Liver (tissue), 9 donors: Measurements from ENCODE around the gene ENTPD8. TPM values are rescaled to one million over a fixed set of nuclear protein-coding genes. Genes with fewer than 3 reads are reported as not detected.

Experiments
- DNase-seq: peaks from one replicate; pipeline ENCODE4 v3.0.0-alpha.2; 2017; ENCODE audit warnings: low spot score
- H3K27ac ChIP-seq, 2 donors: one replicate each; pipeline ENCODE4 v1.7.0; 2013; ENCODE audit warnings: inconsistent platforms in 2 of 2, low read length in 2 of 2, control low read depth in 1 of 2, low read depth in 1 of 2, mild to moderate bottlenecking in 1 of 2
- H3K27me3 ChIP-seq, 4 donors: one replicate each; pipeline versions ENCODE4 v1.6.1 to v1.7.0; 2013; ENCODE audit warnings: low read length in 3 of 4, inconsistent platforms in 1 of 4, mild to moderate bottlenecking in 1 of 4, moderate library complexity in 1 of 4; ENCODE audit not compliant: control insufficient read depth in 4 of 4, insufficient read depth in 4 of 4
- H3K36me3 ChIP-seq, 4 donors: one replicate each; pipeline versions ENCODE4 v1.6.1 to v1.7.0; 2013; ENCODE audit warnings: low read length in 3 of 4, mild to moderate bottlenecking in 3 of 4, low read depth in 1 of 4, moderate library complexity in 1 of 4; ENCODE audit not compliant: control insufficient read depth in 4 of 4, insufficient read depth in 3 of 4
- H3K4me1 ChIP-seq, 4 donors: one replicate each; pipeline versions ENCODE4 v1.6.1 to v1.7.0; 2013; ENCODE audit warnings: low read length in 3 of 4, mild to moderate bottlenecking in 3 of 4, moderate library complexity in 1 of 4; ENCODE audit not compliant: control insufficient read depth in 4 of 4, insufficient read depth in 4 of 4
- H3K4me3 ChIP-seq, 3 donors: one replicate each; pipeline versions ENCODE4 v1.6.1 to v1.7.0; 2013; ENCODE audit warnings: low read length in 3 of 3, control low read depth in 1 of 3, low read depth in 1 of 3, mild to moderate bottlenecking in 1 of 3
- H3K9ac ChIP-seq, 2 donors: one replicate each; pipeline ENCODE4 v1.7.0; 2013; ENCODE audit warnings: low read length in 2 of 2, mild to moderate bottlenecking in 2 of 2, moderate library complexity in 2 of 2, control low read depth in 1 of 2, low read depth in 1 of 2
- H3K9me3 ChIP-seq, 4 donors: one replicate each; pipeline versions ENCODE4 v1.6.1 to v1.7.0; 2013; ENCODE audit warnings: low read length in 3 of 4; ENCODE audit not compliant: control insufficient read depth in 4 of 4
- EGR1 ChIP-seq, 2 donors: IDR thresholded peaks; 2 replicates each; pipeline ENCODE4 v1.6.1; 2016 to 2018; ENCODE audit warnings: antibody characterized with exemption in 2 of 2, low read depth in 2 of 2
- FOXA1 ChIP-seq: IDR thresholded peaks from 2 replicates; pipeline ENCODE4 v1.6.1; 2016; ENCODE audit warnings: antibody characterized with exemption
- FOXA2 ChIP-seq: IDR thresholded peaks from 2 replicates; pipeline ENCODE4 v1.6.1; 2016; ENCODE audit warnings: antibody characterized with exemption
- GABPA ChIP-seq, 2 donors: IDR thresholded peaks in 1 of 2; conservative IDR thresholded peaks in 1 of 2; 2 replicates each; pipeline ENCODE4 v1.6.1; 2016; ENCODE audit warnings: antibody characterized with exemption in 2 of 2, mild to moderate bottlenecking in 1 of 2, moderate library complexity in 1 of 2
- HNF4A ChIP-seq, 2 donors: conservative IDR thresholded peaks; 2 replicates each; pipeline ENCODE4 v1.6.1; 2016; ENCODE audit warnings: antibody characterized with exemption in 2 of 2, mild to moderate bottlenecking in 2 of 2
- HNF4G ChIP-seq: IDR thresholded peaks from 2 replicates; pipeline ENCODE4 v1.6.1; 2016; ENCODE audit warnings: antibody characterized with exemption
- JUND ChIP-seq, 2 donors: IDR thresholded peaks; 2 replicates each; pipeline ENCODE4 v1.6.1; 2016; ENCODE audit warnings: antibody characterized with exemption in 2 of 2
- NR2F2 ChIP-seq: IDR thresholded peaks from 2 replicates; pipeline ENCODE4 v1.6.1; 2016; ENCODE audit warnings: antibody characterized with exemption
- RXRA ChIP-seq, 2 donors: IDR thresholded peaks; 2 replicates each; pipeline ENCODE4 v1.6.1; 2017 to 2018; ENCODE audit warnings: antibody characterized with exemption in 2 of 2, mild to moderate bottlenecking in 1 of 2
- SP1 ChIP-seq: IDR thresholded peaks from 2 replicates; pipeline ENCODE4 v1.6.1; 2018; ENCODE audit warnings: antibody characterized with exemption, mild to moderate bottlenecking
- TAF1 ChIP-seq: conservative IDR thresholded peaks from 2 replicates; pipeline ENCODE4 v1.6.1; 2016; ENCODE audit warnings: antibody characterized with exemption, mild to moderate bottlenecking
- YY1 ChIP-seq: IDR thresholded peaks from 2 replicates; pipeline ENCODE4 v1.6.1; 2016; ENCODE audit warnings: antibody characterized with exemption, mild to moderate bottlenecking
- WGBS: extraction: QIAGEN DNeasy Blood & Tissue Kit; methylation state at CpG from one replicate; pipeline ENCODE4 v1.1.7; 2013; 5-methylcytosine and 5-hydroxymethylcytosine counted together
- polyA plus RNA-seq, 2 donors: library from polyadenylated mRNA; stranded (reverse) in 1 of 2; unstranded in 1 of 2; fragments of 200-250 nt in 1 of 2; fragments of >200 nt in 1 of 2; fragmentation: Nextera tagmentation in 1 of 2; extraction: Ambion mirVana in 1 of 2; gene quantifications; one replicate each; pipeline versions ENCODE4 v1.2.1 to v1.2.3, GENCODE V29; 2013 to 2015
- total RNA-seq, 2 donors: library from RNA; depleted of rRNA; stranded (reverse); fragments of >200 nt; gene quantifications; one replicate each; pipeline ENCODE4 v1.2.3, GENCODE V29; 2014
- TF ChIP-seq, protein P1 (sequence below): IDR thresholded peaks from 2 replicates; pipeline ENCODE4 v1.6.1; 2016; ENCODE audit warnings: antibody characterized with exemption
- TF ChIP-seq, protein P2 (sequence below): IDR thresholded peaks from 2 replicates; pipeline ENCODE4 v1.6.1; 2016; ENCODE audit warnings: antibody characterized with exemption, mild to moderate bottlenecking
- TF ChIP-seq, protein P3 (sequence below): IDR thresholded peaks from 2 replicates; pipeline ENCODE4 v1.6.1; 2016; ENCODE audit warnings: antibody characterized with exemption
- TF ChIP-seq, protein P4 (sequence below): fragments of 150-350 bp; IDR thresholded peaks from 2 replicates; pipeline ENCODE4 v1.5.1; 2017; ENCODE audit warnings: improper control_type of control experiment, low read depth, low read length; ENCODE audit not compliant: missing input control
- donor health status: healthy.
- donor health status: healthy.
- donor health status: healthy.
- donor health status: healthy.
- donor health status: healthy.

Gene ENTPD8
- total and polyA plus RNA-seq, 4 donors, result 1.6 to 6.2 (median 4.9) TPM

DNA sequence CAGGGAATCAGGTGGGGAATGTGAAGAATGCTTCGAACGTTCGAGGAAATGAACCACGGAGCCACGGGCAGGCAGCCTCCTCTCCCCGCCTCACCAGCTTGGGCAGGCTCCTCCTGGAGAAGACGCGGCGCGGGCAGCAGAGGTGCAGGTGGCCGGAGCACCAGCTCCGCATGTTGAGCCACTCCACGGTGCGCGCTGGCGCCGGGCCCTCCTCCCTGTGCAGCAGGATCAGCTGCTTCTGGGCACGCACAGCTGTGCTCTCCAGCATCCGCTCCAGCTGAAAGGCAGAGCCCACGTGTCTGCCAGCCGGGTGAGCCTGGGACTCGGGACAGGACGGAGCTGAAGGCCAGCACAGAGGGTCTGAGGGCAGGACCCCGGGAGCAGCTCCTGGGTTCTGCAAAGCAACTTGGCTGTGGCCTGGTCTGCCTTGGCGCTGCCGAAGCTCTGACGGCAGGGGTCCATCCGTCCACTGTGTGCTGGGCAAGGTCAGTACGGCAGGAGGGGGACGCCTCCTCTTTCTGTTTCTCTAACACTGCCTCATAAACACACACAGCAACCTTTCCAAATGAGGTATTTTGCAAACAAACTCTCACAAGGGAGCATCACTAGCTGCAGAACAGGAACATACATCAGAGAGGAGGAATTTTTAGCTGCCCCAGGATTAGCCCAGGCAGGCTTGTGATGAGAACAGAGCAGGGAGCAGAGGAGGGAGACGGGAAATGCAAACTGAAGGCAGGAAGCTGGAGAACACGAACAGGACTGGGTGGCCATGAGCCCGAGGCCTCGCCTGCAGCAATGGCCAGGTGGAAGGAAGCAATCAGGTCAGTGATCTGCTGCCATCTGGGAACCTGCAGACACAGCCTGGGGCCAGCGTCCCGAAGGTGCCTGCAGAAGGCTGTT, 38.1 kb upstream of the ENTPD8 start:
- WGBS, result 91% methylated on average over 36 of the region's 36 CpGs
- DNase-seq, result no peak
- H3K27ac ChIP-seq, result no peak overlapping the region

DNA sequence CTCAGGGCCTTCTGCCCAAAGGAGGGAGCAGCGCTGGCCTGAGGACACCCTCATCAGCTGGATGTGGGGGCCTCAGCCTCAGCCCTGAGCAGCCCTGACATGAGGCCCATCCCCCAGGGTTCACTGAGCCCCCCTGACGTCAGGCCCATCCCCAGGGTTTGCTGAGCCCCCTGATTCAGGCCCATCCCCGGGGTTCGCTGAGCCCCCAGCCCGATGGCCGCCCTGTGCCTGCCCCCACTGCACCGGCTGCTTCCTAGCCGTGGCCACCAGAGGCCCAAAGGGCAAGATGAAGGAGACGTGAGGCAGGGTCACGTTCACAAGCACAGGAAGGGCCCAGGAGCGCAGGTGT, 37.4 kb upstream of the ENTPD8 start:
- no peak for DNase-seq
- Histone ChIP-seq H3K9ac (no peak overlapping the region), H3K4me1 (peaks cover 0 to 8% (median 7%) of the 10 kb centered on the region in 4 donors), H3K9me3 (peaks cover 2 to 12% (median 6%) of the 10 kb centered on the region in 4 donors), H3K27ac (no peak overlapping the region), H3K36me3 (peaks cover 0 to 6% (median 5%) of the 10 kb centered on the region in 4 donors), H3K4me3 (no peak overlapping the region), H3K27me3 (no peaks in the 10 kb centered on the region)
- 93% methylated on average over 11 of the region's 11 CpGs for WGBS
- TF ChIP-seq HNF4A (conservative IDR thresholded peaks at IDR 0.05), result no peak
- TF ChIP-seq TAF1, result no peak
- TF ChIP-seq, protein P1, sequence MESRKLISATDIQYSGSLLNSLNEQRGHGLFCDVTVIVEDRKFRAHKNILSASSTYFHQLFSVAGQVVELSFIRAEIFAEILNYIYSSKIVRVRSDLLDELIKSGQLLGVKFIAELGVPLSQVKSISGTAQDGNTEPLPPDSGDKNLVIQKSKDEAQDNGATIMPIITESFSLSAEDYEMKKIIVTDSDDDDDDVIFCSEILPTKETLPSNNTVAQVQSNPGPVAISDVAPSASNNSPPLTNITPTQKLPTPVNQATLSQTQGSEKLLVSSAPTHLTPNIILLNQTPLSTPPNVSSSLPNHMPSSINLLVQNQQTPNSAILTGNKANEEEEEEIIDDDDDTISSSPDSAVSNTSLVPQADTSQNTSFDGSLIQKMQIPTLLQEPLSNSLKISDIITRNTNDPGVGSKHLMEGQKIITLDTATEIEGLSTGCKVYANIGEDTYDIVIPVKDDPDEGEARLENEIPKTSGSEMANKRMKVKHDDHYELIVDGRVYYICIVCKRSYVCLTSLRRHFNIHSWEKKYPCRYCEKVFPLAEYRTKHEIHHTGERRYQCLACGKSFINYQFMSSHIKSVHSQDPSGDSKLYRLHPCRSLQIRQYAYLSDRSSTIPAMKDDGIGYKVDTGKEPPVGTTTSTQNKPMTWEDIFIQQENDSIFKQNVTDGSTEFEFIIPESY, result no peak
- no peak for TF ChIP-seq RXRA (IDR thresholded peaks at IDR 0.05)
- TF ChIP-seq, protein P2, sequence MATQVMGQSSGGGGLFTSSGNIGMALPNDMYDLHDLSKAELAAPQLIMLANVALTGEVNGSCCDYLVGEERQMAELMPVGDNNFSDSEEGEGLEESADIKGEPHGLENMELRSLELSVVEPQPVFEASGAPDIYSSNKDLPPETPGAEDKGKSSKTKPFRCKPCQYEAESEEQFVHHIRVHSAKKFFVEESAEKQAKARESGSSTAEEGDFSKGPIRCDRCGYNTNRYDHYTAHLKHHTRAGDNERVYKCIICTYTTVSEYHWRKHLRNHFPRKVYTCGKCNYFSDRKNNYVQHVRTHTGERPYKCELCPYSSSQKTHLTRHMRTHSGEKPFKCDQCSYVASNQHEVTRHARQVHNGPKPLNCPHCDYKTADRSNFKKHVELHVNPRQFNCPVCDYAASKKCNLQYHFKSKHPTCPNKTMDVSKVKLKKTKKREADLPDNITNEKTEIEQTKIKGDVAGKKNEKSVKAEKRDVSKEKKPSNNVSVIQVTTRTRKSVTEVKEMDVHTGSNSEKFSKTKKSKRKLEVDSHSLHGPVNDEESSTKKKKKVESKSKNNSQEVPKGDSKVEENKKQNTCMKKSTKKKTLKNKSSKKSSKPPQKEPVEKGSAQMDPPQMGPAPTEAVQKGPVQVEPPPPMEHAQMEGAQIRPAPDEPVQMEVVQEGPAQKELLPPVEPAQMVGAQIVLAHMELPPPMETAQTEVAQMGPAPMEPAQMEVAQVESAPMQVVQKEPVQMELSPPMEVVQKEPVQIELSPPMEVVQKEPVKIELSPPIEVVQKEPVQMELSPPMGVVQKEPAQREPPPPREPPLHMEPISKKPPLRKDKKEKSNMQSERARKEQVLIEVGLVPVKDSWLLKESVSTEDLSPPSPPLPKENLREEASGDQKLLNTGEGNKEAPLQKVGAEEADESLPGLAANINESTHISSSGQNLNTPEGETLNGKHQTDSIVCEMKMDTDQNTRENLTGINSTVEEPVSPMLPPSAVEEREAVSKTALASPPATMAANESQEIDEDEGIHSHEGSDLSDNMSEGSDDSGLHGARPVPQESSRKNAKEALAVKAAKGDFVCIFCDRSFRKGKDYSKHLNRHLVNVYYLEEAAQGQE, result no peak
- no peak for TF ChIP-seq EGR1 (IDR thresholded peaks at IDR 0.05; ENCODE audit: low read depth in 2 of 2)
- TF ChIP-seq, protein P3, sequence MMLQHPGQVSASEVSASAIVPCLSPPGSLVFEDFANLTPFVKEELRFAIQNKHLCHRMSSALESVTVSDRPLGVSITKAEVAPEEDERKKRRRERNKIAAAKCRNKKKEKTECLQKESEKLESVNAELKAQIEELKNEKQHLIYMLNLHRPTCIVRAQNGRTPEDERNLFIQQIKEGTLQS, result no peak
- TF ChIP-seq SP1, result no peak
- TF ChIP-seq FOXA2, result no peak
- TF ChIP-seq NR2F2, result no peak
- TF ChIP-seq HNF4G, result no peak
- no peak for TF ChIP-seq FOXA1
- TF ChIP-seq, protein P4, sequence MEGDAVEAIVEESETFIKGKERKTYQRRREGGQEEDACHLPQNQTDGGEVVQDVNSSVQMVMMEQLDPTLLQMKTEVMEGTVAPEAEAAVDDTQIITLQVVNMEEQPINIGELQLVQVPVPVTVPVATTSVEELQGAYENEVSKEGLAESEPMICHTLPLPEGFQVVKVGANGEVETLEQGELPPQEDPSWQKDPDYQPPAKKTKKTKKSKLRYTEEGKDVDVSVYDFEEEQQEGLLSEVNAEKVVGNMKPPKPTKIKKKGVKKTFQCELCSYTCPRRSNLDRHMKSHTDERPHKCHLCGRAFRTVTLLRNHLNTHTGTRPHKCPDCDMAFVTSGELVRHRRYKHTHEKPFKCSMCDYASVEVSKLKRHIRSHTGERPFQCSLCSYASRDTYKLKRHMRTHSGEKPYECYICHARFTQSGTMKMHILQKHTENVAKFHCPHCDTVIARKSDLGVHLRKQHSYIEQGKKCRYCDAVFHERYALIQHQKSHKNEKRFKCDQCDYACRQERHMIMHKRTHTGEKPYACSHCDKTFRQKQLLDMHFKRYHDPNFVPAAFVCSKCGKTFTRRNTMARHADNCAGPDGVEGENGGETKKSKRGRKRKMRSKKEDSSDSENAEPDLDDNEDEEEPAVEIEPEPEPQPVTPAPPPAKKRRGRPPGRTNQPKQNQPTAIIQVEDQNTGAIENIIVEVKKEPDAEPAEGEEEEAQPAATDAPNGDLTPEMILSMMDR, result no peak
- TF ChIP-seq JUND (IDR thresholded peaks at IDR 0.05), result no peak
- TF ChIP-seq YY1, result no peak

More for the DNA sequence above, 38.1 kb upstream of the ENTPD8 start:
- H3K9me3 ChIP-seq, result peaks cover 2 to 12% (median 6%) of the 10 kb centered on the region in 4 donors
- peaks cover 0 to 6% (median 5%) of the 10 kb centered on the region in 4 donors for H3K36me3 ChIP-seq
- peaks cover 0 to 8% (median 7%) of the 10 kb centered on the region in 4 donors for H3K4me1 ChIP-seq
- H3K4me3 ChIP-seq, result no peak overlapping the region
- H3K27me3 ChIP-seq, result no peaks in the 10 kb centered on the region
- no peak overlapping the region for H3K9ac ChIP-seq
- TF ChIP-seq HNF4A (conservative IDR thresholded peaks at IDR 0.05) (no peak), GABPA (IDR thresholded peaks at IDR 0.05 in 1 of 2, conservative IDR thresholded peaks at IDR 0.05 in 1 of 2) (no peak), EGR1 (IDR thresholded peaks at IDR 0.05; ENCODE audit: low read depth in 2 of 2) (no peak), RXRA (IDR thresholded peaks at IDR 0.05) (no peak), YY1 (no peak)
- TF ChIP-seq, protein P4, result no peak
- TF ChIP-seq, protein P1, result no peak
